Activated naive CD4-positive, alpha-beta T cell treated with anti-CD3 and anti-CD28 coated beads, Interleukin-2, amount 50 U/mL, for 72 hours (primary cell): Measurements from ENCODE around the gene MAGI2. TPM values are rescaled to one million over a fixed set of nuclear protein-coding genes. Genes with fewer than 3 reads are reported as not detected.

ENCODE experiments used
- ATAC-seq, 2 donors: fragments of 150-1000 bp; cut with Tn5 transposase; 2 replicates each; pipeline ENCODE4 v1.10.0; 2021; ENCODE audit warnings: mild to moderate bottlenecking in 2 of 2, moderate library complexity in 2 of 2
- DNase-seq, 2 donors: peaks; one replicate each; pipeline ENCODE4 v3.0.0; 2021 to 2022; ENCODE audit warnings: low spot score in 2 of 2
- H3K27ac Mint-ChIP-seq, 2 donors: one replicate each; pipeline ENCODE4 v1.8.0; 2022; ENCODE audit warnings: mild to moderate bottlenecking in 2 of 2, mixed read lengths in 2 of 2
- H3K36me3 Mint-ChIP-seq, 2 donors: one replicate each; pipeline ENCODE4 v1.8.0; 2022; ENCODE audit warnings: mixed read lengths in 2 of 2
- H3K9me3 Mint-ChIP-seq, 2 donors: one replicate each; pipeline ENCODE4 v1.8.0; 2022; ENCODE audit warnings: mixed read lengths in 2 of 2
- total RNA-seq, 2 donors: library from RNA; stranded (reverse); gene quantifications; one replicate each; pipeline ENCODE4 v1.2.3, GENCODE V29; 2022

Gene MAGI2
- total RNA-seq, 2 donors from 2014 or later: 0.16 TPM; not detected in 1

DNA sequence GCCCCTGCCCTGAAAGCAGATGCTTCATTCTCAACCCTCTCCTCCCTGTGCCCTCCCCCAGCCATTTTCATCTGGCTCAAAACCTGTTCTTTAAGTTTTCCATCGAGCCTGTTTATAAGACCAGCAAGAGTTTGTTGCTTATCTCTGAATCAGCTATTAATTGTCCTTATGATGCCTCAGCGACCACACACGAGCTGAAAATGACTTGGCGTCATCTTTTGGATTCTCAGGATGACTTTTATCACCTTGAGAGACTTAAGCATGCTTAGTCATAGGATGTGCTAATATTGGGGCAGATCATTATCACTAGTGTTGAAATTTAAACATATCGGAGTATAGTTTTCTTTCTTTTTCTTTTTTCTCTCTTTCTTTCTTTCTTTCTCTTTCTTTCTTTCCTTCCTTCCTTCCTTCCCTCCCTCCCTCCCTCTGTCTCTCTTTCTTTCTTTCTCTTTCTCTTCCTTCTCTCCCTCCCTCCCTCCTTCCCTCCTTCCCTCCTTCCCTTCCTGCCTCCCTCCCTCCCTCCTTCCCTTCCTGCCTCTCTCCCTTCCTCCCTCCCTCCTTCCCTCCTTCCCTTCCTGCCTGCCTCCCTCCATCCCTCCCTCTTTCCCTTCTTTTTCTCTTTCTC is 1470.4 kb downstream of the MAGI2 start:
- Mint-ChIP-seq H3K9me3 (no peaks in the 10 kb centered on the region), H3K27ac (peak overlapping the region in 1 of 2 donors; percentile 75), H3K36me3 (no peaks in the 10 kb centered on the region)
- ATAC-seq: peak; percentile 33 to 88
- no peak for DNase-seq

DNA sequence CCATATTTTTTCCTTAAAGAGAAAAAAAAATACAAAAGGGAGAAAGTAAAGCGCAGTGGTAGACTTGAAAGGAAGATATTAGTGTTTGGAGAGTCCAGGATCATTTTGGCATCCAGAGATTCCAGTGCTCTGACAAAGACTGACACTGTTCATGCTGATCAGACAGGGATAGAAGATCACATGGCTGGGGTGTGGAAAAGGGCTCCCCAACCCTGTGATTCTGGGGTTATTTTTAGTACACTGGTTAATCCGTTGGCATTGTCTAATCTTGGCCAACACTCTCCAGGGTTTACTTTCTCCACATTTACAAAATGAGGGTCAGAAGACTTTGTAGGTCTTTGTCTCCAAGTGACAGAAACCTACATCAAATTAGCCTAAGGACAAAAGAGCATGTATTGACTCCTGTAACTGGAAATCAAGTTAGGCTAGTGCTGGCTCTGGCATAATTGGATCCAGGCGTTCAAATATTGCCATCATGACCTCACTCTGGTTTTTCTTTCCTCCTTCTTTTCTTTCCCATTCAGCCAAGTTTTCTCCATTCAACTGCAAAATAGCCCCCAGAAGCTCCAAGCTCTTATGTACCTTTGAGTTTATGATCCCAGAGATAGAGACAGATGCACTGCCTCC is 1473.3 kb downstream of the MAGI2 start:
- no peak for DNase-seq
- Mint-ChIP-seq H3K27ac (no peak overlapping the region), H3K36me3 (no peaks in the 10 kb centered on the region), H3K9me3 (no peaks in the 10 kb centered on the region)
- no peak for ATAC-seq

DNA sequence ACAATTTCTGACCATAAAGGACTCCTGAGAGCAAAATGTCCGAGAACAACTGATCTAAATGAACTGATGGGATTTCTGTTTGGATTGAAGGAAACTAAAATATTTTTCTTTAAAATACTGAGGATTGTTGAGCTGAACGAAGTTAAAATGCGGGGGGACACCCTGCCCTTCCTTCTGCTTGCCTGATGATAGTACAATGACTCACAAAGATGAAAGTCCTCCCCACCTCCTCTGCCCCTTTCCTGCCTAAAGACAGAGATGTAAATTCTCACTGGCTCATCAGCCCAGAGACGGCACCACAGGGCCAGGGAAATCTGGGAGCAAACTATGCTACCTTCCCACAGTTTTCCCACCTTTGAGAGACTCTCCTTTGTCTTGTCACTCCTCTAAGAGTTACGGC is 1474.2 kb downstream of the MAGI2 start:
- DNase-seq (no peak), ATAC-seq (no peak)

DNA sequence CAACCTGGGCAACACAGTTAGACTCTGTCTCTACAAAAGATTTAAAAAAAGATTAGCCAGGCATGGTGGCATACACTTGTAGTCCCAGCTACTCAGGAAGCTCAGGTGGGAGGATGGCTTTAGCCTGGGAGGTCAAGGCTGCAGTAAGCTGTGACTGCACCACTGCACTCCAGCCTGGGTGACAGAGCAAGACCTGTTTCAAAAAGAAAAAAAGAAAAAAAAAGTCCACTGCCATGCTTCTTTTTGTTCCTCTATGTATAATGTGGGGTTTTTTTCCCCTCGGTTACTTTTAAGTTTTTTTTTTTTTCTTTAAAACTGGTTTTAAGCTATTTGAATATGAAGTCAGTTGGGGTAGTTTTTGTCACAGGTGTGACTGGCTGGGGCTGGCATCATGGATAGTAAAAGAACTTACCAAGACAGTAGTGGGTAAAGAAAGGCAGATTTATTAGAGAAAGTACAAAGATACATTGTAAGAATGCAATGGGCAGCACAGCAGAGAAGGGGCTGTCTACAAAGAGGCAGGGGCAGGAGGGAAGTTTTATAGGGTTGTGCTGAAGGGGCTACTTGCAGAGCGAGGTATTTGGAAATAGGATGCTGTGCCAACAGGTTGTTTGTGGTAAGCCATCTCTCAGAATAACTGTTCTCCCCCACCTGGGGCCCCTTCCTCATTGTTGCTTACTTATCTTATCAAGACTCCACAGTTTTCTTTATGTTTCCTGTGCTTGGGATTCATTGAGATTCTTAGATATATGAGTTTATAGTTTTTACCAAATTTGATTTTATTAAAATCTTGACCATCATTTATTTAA is 1477.6 kb downstream of the MAGI2 start:
- no peak for ATAC-seq
- DNase-seq: no peak
- Mint-ChIP-seq H3K36me3 (no peaks in the 10 kb centered on the region), H3K27ac (no peak overlapping the region), H3K9me3 (no peaks in the 10 kb centered on the region)

More for the DNA sequence above, 1474.2 kb downstream of the MAGI2 start:
- H3K36me3 Mint-ChIP-seq: no peaks in the 10 kb centered on the region
- no peak overlapping the region for H3K27ac Mint-ChIP-seq
- no peaks in the 10 kb centered on the region for H3K9me3 Mint-ChIP-seq

DNA sequence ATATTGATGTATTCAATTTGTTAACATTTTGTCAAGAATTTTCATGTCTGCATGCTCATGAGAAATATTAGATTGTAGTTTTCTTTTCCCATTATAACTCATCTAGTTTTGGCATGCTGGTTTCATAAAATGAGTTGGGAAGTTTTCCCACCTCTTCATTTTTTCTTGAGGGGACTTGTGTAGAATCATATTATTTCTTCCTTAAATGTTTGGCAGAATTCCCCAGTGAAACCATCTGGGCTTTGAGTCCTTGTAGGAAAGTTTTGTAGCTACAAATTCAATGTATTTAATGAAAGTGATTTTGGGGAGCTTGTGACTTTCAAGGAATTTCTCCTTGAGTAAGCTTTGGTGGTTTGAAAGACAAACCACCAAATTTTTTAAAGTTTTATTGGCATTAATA is 1481.7 kb downstream of the MAGI2 start:
- no peaks in the 10 kb centered on the region for H3K36me3 Mint-ChIP-seq
- no peak for ATAC-seq
- no peaks in the 10 kb centered on the region for H3K9me3 Mint-ChIP-seq
- no peak for DNase-seq
- H3K27ac Mint-ChIP-seq: no peak overlapping the region

DNA sequence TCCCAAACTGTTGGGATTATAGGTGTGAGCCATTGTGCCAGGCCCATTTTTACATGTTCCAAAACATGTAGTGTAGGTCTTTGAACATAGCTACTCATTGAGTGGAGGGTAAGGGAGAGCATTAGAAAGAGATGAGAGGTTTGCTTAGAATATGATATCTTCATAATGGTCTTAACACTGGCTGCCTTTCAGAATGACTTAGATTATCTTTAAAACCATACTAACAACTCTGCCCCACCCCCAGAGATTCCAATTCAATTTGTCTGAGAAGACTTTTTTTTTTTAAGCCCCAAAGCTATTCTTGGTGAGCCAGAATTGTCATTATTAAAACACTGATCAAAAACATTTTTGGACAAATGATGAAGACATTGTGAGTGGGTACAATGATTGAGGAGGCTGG is 1486.0 kb downstream of the MAGI2 start:
- DNase-seq: no peak
- ATAC-seq: no peak
- Mint-ChIP-seq H3K27ac (no peak overlapping the region), H3K9me3 (no peaks in the 10 kb centered on the region), H3K36me3 (no peaks in the 10 kb centered on the region)
